ENCODE results near the gene BTBD9.

DNA sequence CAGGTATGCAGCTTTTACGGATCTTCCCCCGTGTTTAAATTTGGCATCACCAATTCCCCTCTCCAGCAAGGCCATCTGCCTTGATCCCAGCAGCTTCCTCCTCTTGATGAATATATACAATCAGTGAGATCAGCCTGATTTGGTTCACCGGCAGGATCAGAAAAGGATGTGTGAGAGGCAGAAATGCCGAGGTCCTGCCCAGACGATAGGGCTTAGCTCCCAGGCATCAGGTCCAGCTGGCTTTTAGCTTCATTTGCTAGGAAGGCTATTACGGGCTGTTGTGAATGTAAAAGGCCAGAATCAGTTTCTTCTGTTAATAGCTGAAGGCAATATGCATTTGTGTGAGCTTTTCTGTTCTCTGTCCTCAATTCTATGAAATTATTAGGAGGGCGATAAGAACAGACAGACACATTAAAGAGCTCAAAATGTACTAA, 372.8 kb downstream of the BTBD9 start:
- TF ChIP-seq, protein P1, sequence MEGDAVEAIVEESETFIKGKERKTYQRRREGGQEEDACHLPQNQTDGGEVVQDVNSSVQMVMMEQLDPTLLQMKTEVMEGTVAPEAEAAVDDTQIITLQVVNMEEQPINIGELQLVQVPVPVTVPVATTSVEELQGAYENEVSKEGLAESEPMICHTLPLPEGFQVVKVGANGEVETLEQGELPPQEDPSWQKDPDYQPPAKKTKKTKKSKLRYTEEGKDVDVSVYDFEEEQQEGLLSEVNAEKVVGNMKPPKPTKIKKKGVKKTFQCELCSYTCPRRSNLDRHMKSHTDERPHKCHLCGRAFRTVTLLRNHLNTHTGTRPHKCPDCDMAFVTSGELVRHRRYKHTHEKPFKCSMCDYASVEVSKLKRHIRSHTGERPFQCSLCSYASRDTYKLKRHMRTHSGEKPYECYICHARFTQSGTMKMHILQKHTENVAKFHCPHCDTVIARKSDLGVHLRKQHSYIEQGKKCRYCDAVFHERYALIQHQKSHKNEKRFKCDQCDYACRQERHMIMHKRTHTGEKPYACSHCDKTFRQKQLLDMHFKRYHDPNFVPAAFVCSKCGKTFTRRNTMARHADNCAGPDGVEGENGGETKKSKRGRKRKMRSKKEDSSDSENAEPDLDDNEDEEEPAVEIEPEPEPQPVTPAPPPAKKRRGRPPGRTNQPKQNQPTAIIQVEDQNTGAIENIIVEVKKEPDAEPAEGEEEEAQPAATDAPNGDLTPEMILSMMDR (conservative IDR thresholded peaks at IDR 0.05) = no peak
- no peak for TF ChIP-seq EZH2 (IDR thresholded peaks at IDR 0.05; ENCODE audit: low read depth)

All from PC-9 (cell line).